ENCODE measurements around the gene MVP.

DNA sequence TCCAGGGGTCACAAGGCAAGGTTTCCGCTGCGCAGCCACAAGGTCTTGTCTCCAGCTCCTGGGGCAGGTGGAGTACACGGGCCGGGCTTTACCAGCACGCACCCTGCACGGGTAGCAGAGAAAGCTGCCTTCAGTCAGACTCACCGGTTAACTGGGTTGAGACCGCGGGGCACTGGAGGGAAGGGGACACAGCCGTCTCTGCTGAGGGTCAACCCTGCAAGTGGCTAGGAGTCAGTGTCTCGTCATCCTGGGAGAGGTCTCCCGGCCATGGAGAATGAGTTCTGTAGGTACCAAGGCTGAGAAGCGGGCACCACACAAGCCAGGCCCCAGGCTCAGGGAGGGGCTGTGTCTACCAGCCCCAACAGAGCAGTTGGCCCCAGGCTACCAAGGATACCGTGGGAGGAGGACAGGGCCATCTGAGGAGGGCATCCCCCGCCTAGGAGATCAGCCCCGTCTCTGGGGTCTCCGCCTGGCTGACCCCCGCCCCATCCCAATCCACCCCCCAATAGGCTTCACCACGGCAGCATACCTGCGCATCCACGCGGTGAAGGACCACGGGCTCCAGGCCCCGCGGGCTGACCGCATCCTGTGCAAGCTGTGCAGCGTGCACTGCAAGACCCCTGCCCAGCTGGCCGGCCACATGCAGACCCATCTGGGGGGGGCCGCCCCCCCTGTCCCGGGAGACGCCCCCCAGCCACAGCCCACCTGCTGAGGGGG, 11.1 kb upstream of the MVP start:
- TF ChIP-seq, protein P1, sequence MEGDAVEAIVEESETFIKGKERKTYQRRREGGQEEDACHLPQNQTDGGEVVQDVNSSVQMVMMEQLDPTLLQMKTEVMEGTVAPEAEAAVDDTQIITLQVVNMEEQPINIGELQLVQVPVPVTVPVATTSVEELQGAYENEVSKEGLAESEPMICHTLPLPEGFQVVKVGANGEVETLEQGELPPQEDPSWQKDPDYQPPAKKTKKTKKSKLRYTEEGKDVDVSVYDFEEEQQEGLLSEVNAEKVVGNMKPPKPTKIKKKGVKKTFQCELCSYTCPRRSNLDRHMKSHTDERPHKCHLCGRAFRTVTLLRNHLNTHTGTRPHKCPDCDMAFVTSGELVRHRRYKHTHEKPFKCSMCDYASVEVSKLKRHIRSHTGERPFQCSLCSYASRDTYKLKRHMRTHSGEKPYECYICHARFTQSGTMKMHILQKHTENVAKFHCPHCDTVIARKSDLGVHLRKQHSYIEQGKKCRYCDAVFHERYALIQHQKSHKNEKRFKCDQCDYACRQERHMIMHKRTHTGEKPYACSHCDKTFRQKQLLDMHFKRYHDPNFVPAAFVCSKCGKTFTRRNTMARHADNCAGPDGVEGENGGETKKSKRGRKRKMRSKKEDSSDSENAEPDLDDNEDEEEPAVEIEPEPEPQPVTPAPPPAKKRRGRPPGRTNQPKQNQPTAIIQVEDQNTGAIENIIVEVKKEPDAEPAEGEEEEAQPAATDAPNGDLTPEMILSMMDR (IDR thresholded peaks at IDR 0.05) = no peak
- TF ChIP-seq POLR2AphosphoS5 (IDR thresholded peaks at IDR 0.05; ENCODE audit: insufficient read depth in 1 of 2, low read depth in 1 of 2) (no peak), POLR2A (IDR thresholded peaks at IDR 0.05) (no peak)
